KMS-11 (cell line): ENCODE data around the gene SPATC1L.

Experiments
- H2AFZ ChIP-seq: fragments of 200-600 bp; sonication (generic); 2 replicates; pipeline ENCODE4 v1.6.1; 2016; ENCODE audit warnings: antibody characterized with exemption, mixed run types, low read depth
- H3K27ac ChIP-seq: fragments of 200-600 bp; sonication (generic); 2 replicates; pipeline ENCODE4 v1.6.1; 2016; ENCODE audit warnings: mild to moderate bottlenecking, mixed run types
- H3K27me3 ChIP-seq: fragments of 200-600 bp; sonication (generic); 2 replicates; pipeline ENCODE4 v1.6.1; 2017; ENCODE audit warnings: mild to moderate bottlenecking, low read depth, mixed run types, moderate library complexity; ENCODE audit not compliant: insufficient read depth
- H3K36me3 ChIP-seq: fragments of 200-600 bp; sonication (generic); 2 replicates; pipeline ENCODE4 v1.6.1; 2017; ENCODE audit warnings: mild to moderate bottlenecking, mixed run types; ENCODE audit not compliant: insufficient read depth
- H3K4me1 ChIP-seq: fragments of 200-600 bp; sonication (generic); 2 replicates; pipeline ENCODE4 v1.6.1; 2016; ENCODE audit warnings: mild to moderate bottlenecking, low read depth, mixed run types; ENCODE audit not compliant: poor library complexity, severe bottlenecking
- H3K4me2 ChIP-seq: fragments of 200-600 bp; sonication (generic); 2 replicates; pipeline ENCODE4 v1.7.0; 2016; ENCODE audit warnings: mild to moderate bottlenecking, mixed run types
- H3K4me3 ChIP-seq: fragments of 200-600 bp; sonication (generic); IDR thresholded peaks from 2 replicates; pipeline ENCODE4 v1.6.1; 2017; ENCODE audit warnings: low read depth, low read length, mixed read lengths; ENCODE audit not compliant: insufficient read depth
- H3K79me2 ChIP-seq: fragments of 200-600 bp; sonication (generic); 2 replicates; pipeline ENCODE4 v1.6.1; 2016; ENCODE audit warnings: low read depth, mixed run types; ENCODE audit not compliant: insufficient read depth
- H3K9ac ChIP-seq: fragments of 200-600 bp; sonication (generic); 2 replicates; pipeline ENCODE4 v1.6.1; 2016; ENCODE audit warnings: mild to moderate bottlenecking, mixed run types
- H4K20me1 ChIP-seq: fragments of 200-600 bp; sonication (generic); 2 replicates; pipeline ENCODE4 v1.6.1; 2016; ENCODE audit warnings: mild to moderate bottlenecking, mixed run types; ENCODE audit not compliant: insufficient read depth
- CTCF ChIP-seq: fragments of 200-600 bp; sonication (generic); conservative IDR thresholded peaks from 2 replicates; pipeline ENCODE4 v1.6.1; 2017; ENCODE audit warnings: low read depth, mild to moderate bottlenecking, antibody characterized with exemption, low read length, moderate library complexity, mixed read lengths

Gene SPATC1L

GRCh38 chr21:46116776-46117585 is 67.3 kb downstream of the SPATC1L start:
- no peak overlapping the region for H2AFZ ChIP-seq
- no peak overlapping the region for H3K9ac ChIP-seq
- H3K27ac ChIP-seq, result no peak overlapping the region
- H3K4me3 ChIP-seq, result no peak overlapping the region
- no peak overlapping the region for H3K4me2 ChIP-seq
- no peak for TF ChIP-seq CTCF
- no peaks in the 10 kb centered on the region for H4K20me1 ChIP-seq
- H3K27me3 ChIP-seq, result peaks cover 84% of the 10 kb centered on the region
- H3K4me1 ChIP-seq, result no peaks in the 10 kb centered on the region
- no peaks in the 10 kb centered on the region for H3K36me3 ChIP-seq
- H3K79me2 ChIP-seq, result no peaks in the 10 kb centered on the region

GRCh38 chr21:46116189-46116775 is 68.0 kb downstream of the SPATC1L start:
- Histone ChIP-seq H3K27me3 (peaks cover 77% of the 10 kb centered on the region), H3K4me3 (no peak overlapping the region), H3K27ac (no peak overlapping the region), H3K36me3 (no peaks in the 10 kb centered on the region), H3K4me2 (no peak overlapping the region), H4K20me1 (no peaks in the 10 kb centered on the region), H2AFZ (no peak overlapping the region), H3K9ac (no peak overlapping the region), H3K79me2 (no peaks in the 10 kb centered on the region), H3K4me1 (no peaks in the 10 kb centered on the region)
- TF ChIP-seq CTCF, result no peak

GRCh38 chr21:46115441-46116188 is 68.6 kb downstream of the SPATC1L start:
- no peaks in the 10 kb centered on the region for H3K79me2 ChIP-seq
- H2AFZ ChIP-seq, result no peak overlapping the region
- H4K20me1 ChIP-seq, result no peaks in the 10 kb centered on the region
- H3K27ac ChIP-seq, result no peak overlapping the region
- no peaks in the 10 kb centered on the region for H3K36me3 ChIP-seq
- peaks cover 75% of the 10 kb centered on the region for H3K27me3 ChIP-seq
- H3K4me2 ChIP-seq, result no peak overlapping the region
- no peak overlapping the region for H3K4me3 ChIP-seq
- no peaks in the 10 kb centered on the region for H3K4me1 ChIP-seq
- H3K9ac ChIP-seq, result no peak overlapping the region
- TF ChIP-seq CTCF, result no peak

- no peak overlapping the region for H3K27ac ChIP-seq
- H3K4me1 ChIP-seq, result no peaks in the 10 kb centered on the region
- no peak for TF ChIP-seq CTCF
- H2AFZ ChIP-seq, result no peak overlapping the region
- no peak overlapping the region for H3K4me2 ChIP-seq
- peaks cover 82% of the 10 kb centered on the region for H3K27me3 ChIP-seq
- no peak overlapping the region for H3K4me3 ChIP-seq
- no peaks in the 10 kb centered on the region for H4K20me1 ChIP-seq
- no peaks in the 10 kb centered on the region for H3K36me3 ChIP-seq
- H3K9ac ChIP-seq, result no peak overlapping the region
- H3K79me2 ChIP-seq, result no peaks in the 10 kb centered on the region
These were observed 69.3 kb downstream of the SPATC1L start for GRCh38 chr21:46114963-46115362.
